Mesothelial cell of epicardium (in vitro differentiated cells): ENCODE measurements around the gene SPRED2. TPM values are rescaled to one million over a fixed set of nuclear protein-coding genes. Genes with fewer than 3 reads are reported as not detected.

Experiments used
- DNase-seq, 2 experiments: peaks; one replicate each; pipeline ENCODE4 v3.0.0; 2021; ENCODE audit warnings: low spot score in 2 of 2; ENCODE audit not compliant: unreplicated experiment in 2 of 2
- H3K27ac Mint-ChIP-seq: 2 replicates; pipeline ENCODE4 v1.8.0; 2021; ENCODE audit warnings: mixed read lengths
- H3K27me3 Mint-ChIP-seq: 2 replicates; pipeline ENCODE4 v1.8.0; 2021; ENCODE audit warnings: low read depth, mixed read lengths
- H3K36me3 Mint-ChIP-seq: 2 replicates; pipeline ENCODE4 v1.8.0; 2021; ENCODE audit warnings: mixed read lengths
- H3K4me1 Mint-ChIP-seq: 2 replicates; pipeline ENCODE4 v1.8.0; 2021; ENCODE audit warnings: mixed read lengths
- H3K4me3 Mint-ChIP-seq: 2 replicates; pipeline ENCODE4 v1.8.0; 2021; ENCODE audit warnings: mild to moderate bottlenecking, moderate library complexity, mixed read lengths
- H3K9me3 Mint-ChIP-seq: 2 replicates; pipeline ENCODE4 v1.8.0; 2021; ENCODE audit warnings: mixed read lengths
- total RNA-seq: library from RNA; stranded (reverse); gene quantifications from 3 replicates; pipeline ENCODE4 v1.2.1, GENCODE V29; 2021
- TF ChIP-seq, protein P1 (sequence below): fragments of 200-600 bp; sonication (generic); IDR thresholded peaks from one replicate; pipeline ENCODE4 v1.5.0; 2021; ENCODE audit warnings: antibody characterized with exemption; ENCODE audit not compliant: unreplicated experiment

SPRED2 gene
- total RNA-seq, 1 donor from 2014 or later, result 31.5 TPM

DNA sequence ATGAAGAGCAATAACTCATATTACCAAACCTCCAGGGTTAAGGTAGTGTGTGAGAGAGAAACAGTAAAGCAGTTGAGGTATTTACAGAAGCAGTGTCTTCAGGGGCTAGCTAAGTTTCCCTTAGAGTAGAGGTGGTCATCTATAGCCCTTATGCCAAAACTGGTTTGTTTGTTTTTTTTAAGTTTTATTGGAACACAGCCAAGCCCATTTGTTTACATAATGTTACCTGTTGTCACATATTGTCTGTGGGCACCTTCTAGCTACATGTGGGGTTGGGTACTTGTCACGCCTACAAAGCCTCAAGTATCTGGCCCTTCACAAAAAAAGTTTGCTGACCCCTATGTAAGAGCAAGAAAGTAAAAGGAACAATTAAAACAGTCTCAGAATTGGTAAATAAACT lies 165.4 kb downstream of the SPRED2 start:
- Mint-ChIP-seq H3K36me3 (peaks cover 13% of the 10 kb centered on the region), H3K27ac (peak overlapping the region; percentile 57), H3K9me3 (no peaks in the 10 kb centered on the region), H3K4me3 (no peak overlapping the region), H3K4me1 (peaks cover 19% of the 10 kb centered on the region), H3K27me3 (no peaks in the 10 kb centered on the region)
- no peak for DNase-seq
- TF ChIP-seq, protein P1, sequence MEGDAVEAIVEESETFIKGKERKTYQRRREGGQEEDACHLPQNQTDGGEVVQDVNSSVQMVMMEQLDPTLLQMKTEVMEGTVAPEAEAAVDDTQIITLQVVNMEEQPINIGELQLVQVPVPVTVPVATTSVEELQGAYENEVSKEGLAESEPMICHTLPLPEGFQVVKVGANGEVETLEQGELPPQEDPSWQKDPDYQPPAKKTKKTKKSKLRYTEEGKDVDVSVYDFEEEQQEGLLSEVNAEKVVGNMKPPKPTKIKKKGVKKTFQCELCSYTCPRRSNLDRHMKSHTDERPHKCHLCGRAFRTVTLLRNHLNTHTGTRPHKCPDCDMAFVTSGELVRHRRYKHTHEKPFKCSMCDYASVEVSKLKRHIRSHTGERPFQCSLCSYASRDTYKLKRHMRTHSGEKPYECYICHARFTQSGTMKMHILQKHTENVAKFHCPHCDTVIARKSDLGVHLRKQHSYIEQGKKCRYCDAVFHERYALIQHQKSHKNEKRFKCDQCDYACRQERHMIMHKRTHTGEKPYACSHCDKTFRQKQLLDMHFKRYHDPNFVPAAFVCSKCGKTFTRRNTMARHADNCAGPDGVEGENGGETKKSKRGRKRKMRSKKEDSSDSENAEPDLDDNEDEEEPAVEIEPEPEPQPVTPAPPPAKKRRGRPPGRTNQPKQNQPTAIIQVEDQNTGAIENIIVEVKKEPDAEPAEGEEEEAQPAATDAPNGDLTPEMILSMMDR, result no peak

DNA sequence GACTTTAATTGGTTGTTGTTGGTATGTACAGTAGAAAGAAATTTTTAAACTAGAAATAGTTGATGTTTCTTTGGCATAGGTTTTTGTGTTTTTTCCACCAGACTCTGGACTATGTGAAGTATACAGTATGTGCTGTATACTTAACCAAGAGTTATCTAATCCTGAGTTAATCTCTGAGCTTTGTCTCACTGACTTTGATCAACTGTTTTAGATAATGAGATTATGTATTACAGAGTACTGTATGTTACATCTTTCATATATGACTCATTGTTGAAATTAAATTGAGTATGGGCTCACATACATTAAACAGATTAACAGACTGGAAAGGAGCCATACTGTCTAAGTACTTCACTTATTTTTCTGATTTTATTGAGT lies 166.7 kb downstream of the SPRED2 start:
- Mint-ChIP-seq H3K4me1 (peaks cover 19% of the 10 kb centered on the region), H3K27me3 (no peaks in the 10 kb centered on the region), H3K27ac (peak overlapping the region; percentile 71), H3K36me3 (peaks cover 9% of the 10 kb centered on the region), H3K9me3 (no peaks in the 10 kb centered on the region), H3K4me3 (no peak overlapping the region)
- TF ChIP-seq, protein P1, result no peak
- no peak for DNase-seq

DNA sequence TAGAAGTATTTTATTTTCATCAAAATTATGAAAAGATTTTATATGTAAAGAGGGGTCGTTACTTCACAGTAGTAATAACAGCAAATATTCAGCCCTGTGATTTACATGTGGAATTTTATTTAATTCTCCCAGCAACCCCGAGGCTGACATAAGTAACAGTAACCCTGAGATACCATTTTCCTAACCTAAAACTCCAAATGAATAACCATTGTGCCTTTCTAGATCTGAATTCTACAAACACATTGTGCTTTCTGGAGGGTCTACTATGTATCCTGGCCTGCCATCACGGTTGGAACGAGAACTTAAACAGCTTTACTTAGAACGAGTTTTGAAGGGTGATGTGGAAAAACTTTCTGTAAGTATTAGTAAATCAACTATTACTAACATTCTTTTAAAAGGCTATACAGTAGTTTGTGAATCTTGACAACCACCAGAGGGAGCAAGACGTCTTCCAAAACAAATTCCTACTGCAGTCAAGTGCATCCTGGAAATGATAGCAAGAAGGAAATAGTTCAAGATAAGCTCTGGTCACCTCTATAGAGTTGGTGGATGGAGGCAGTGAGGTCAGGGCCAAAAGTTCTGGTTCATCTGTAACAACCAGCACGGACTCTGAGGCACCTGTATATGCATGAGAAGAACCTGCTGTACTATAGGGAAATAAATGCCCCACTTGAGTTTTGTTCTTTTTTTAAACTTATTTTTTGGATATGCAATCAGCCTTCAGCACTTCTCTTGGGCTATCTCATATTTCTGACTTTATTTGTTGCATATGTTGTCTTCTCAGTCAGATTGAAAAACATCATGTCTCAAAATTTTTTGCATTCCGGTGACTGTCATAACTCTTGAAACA lies 167.4 kb downstream of the SPRED2 start:
- no peaks in the 10 kb centered on the region for H3K9me3 Mint-ChIP-seq
- no peak overlapping the region for H3K4me3 Mint-ChIP-seq
- peaks cover 9% of the 10 kb centered on the region for H3K36me3 Mint-ChIP-seq
- peaks cover 19% of the 10 kb centered on the region for H3K4me1 Mint-ChIP-seq
- H3K27ac Mint-ChIP-seq, result peak overlapping the region; percentile 71
- TF ChIP-seq, protein P1, result peak; percentile 75
- DNase-seq, result no peak
- H3K27me3 Mint-ChIP-seq, result no peaks in the 10 kb centered on the region

DNA sequence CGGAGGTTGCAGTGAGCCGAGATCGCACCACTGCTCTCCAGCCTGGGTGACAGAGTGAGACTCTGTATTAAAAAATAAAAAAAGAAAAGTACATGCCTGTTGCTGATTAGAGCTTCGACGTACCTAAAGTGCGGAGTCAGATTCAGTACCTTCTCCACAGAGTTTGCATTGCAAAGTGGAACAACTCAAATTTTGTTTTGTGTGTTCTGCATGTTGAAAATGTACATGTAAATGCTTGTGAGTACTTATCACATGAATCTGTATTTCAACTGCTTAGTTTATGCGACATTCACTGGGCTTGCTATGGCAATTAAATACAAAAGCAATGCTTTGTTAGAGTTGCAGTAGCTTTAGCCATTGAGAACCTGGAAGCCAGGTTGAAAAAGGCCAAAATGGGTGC lies 168.4 kb downstream of the SPRED2 start:
- TF ChIP-seq, protein P1, result no peak
- H3K4me1 Mint-ChIP-seq, result peaks cover 19% of the 10 kb centered on the region
- H3K36me3 Mint-ChIP-seq, result peaks cover 9% of the 10 kb centered on the region
- no peaks in the 10 kb centered on the region for H3K27me3 Mint-ChIP-seq
- H3K4me3 Mint-ChIP-seq, result no peak overlapping the region
- no peak overlapping the region for H3K27ac Mint-ChIP-seq
- no peaks in the 10 kb centered on the region for H3K9me3 Mint-ChIP-seq
- no peak for DNase-seq

DNA sequence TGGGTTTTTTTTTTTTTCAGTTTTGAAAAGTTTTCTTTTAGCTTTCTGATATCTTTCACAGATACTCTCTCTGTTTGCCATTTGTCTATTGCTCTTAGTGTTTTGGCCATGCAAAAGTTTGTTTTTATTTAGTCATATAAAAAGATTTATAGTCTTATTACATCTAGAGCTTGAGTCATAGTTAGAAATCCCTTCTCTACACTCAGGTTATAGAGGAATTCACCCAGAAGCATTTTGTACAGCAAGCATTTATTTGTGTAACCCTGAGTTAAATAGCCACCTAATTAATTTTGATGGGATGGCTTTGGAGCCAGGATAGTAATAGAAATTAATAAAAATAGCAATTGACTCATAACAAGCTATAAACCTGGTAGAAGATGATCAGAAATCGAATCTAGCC lies 169.1 kb downstream of the SPRED2 start:
- H3K4me3 Mint-ChIP-seq, result no peak overlapping the region
- no peak overlapping the region for H3K27ac Mint-ChIP-seq
- no peaks in the 10 kb centered on the region for H3K27me3 Mint-ChIP-seq
- TF ChIP-seq, protein P1, result no peak
- H3K9me3 Mint-ChIP-seq, result no peaks in the 10 kb centered on the region
- DNase-seq, result no peak
- peaks cover 19% of the 10 kb centered on the region for H3K4me1 Mint-ChIP-seq
- H3K36me3 Mint-ChIP-seq, result peaks cover 4% of the 10 kb centered on the region
